CD4-positive, alpha-beta T cell treated with Interferon gamma for 1 hour (primary cell): ENCODE data around the gene ENTREP3.
"Not testable (repeated sequence)": the region's sequence is repeated elsewhere in the genome, so short reads cannot be mapped to it uniquely, and the experiment has no call there.

Experiments used
- DNase-seq: peaks from one replicate; pipeline ENCODE4 v3.0.0-alpha.2; 2020

Gene ENTREP3

GRCh38 chr1:155219592-155220031 is 35.7 kb downstream of the ENTREP3 start:
- DNase-seq, result peak; percentile 44

GRCh38 chr1:155218854-155219591 is 36.3 kb downstream of the ENTREP3 start:
- DNase-seq, result no peak

GRCh38 chr1:155214702-155215101 is 40.6 kb downstream of the ENTREP3 start:
- DNase-seq, result not testable (repeated sequence)

GRCh38 chr1:155212051-155212440 is 43.2 kb downstream of the ENTREP3 start:
- not testable (repeated sequence) for DNase-seq

- DNase-seq, result not testable (repeated sequence)
Observed at GRCh38 chr1:155211381-155212050, 43.8 kb downstream of the ENTREP3 start.

GRCh38 chr1:155210314-155211104 is 44.8 kb downstream of the ENTREP3 start:
- DNase-seq, result peak; percentile 35

- DNase-seq, result no peak
Observed at GRCh38 chr1:155209312-155209721, 46.0 kb downstream of the ENTREP3 start.

- peak; percentile 96 for DNase-seq
Observed at GRCh38 chr1:155208541-155209311, 46.6 kb downstream of the ENTREP3 start, which contains the start of gene MTX1. Gene MTX1, plus strand, starts transcription at chr1:155208695. Its CDS starts 110 bp downstream, at chr1:155208805.

GRCh38 chr1:155207806-155208540 is 47.3 kb downstream of the ENTREP3 start, which contains the start of gene THBS3:
Gene THBS3, minus strand, starts transcription at chr1:155207897. Its CDS starts 21 bp downstream, at chr1:155207876.
- DNase-seq, result no peak

GRCh38 chr1:155206891-155207805 is 48.1 kb downstream of the ENTREP3 start:
- peak; percentile 88 for DNase-seq

GRCh38 chr1:155205969-155206593 is 49.2 kb downstream of the ENTREP3 start:
- no peak for DNase-seq

- no peak for DNase-seq
Observed at GRCh38 chr1:155205035-155205434, 50.2 kb downstream of the ENTREP3 start.

GRCh38 chr1:155202731-155203515 is 52.4 kb downstream of the ENTREP3 start:
- DNase-seq, result no peak

- DNase-seq, result no peak
Observed at GRCh38 chr1:155202198-155202597, 53.1 kb downstream of the ENTREP3 start.

- no peak for DNase-seq
Observed at GRCh38 chr1:155200920-155201319, 54.4 kb downstream of the ENTREP3 start.

- no peak for DNase-seq
Observed at GRCh38 chr1:155199792-155200191, 55.5 kb downstream of the ENTREP3 start.

GRCh38 chr1:155198547-155198906 is 56.8 kb downstream of the ENTREP3 start:
- no peak for DNase-seq

- no peak for DNase-seq
Observed at GRCh38 chr1:155197901-155198546, 57.3 kb downstream of the ENTREP3 start.
